AG04450 (cell line): ENCODE results near the gene LSP1. TPM values are rescaled to one million over a fixed set of nuclear protein-coding genes. Genes with fewer than 3 reads are reported as not detected.

ENCODE experiments used
- CTCF ChIA-PET: fragments of 300-600, 350-600 bp; formaldehyde crosslinking; extraction: SDS; loops from one replicate; lab custom pipeline; 2022; ENCODE audit warnings: antibody characterized with exemption, inconsistent platforms; lab: Charles Lee
- POLR2A ChIA-PET: fragments of 350-600 bp; formaldehyde crosslinking; extraction: SDS; loops from one replicate; lab custom pipeline; 2021; ENCODE audit warnings: antibody characterized with exemption, inconsistent platforms; lab: Yijun Ruan, JAX
- DNase-seq: peaks from one replicate; pipeline ENCODE4 v3.0.0-alpha.2; 2011; ENCODE audit warnings: low read depth, low spot score
- H3K27ac ChIP-seq: one replicate; pipeline ENCODE4 v1.5.1; 2012; ENCODE audit warnings: low read depth, low read length, control low read depth
- H3K27me3 ChIP-seq: one replicate; pipeline ENCODE4 v1.6.0; 2012; ENCODE audit warnings: low read length; ENCODE audit not compliant: control insufficient read depth, insufficient read depth
- H3K4me3 ChIP-seq: 2 replicates; pipeline ENCODE4 v1.5.1; 2011; ENCODE audit warnings: mild to moderate bottlenecking, low read depth, low read length, control low read depth
- H3K9me3 ChIP-seq: 2 replicates; pipeline ENCODE4 v1.5.1; 2012; ENCODE audit warnings: low read length; ENCODE audit not compliant: control insufficient read depth, insufficient read depth
- CTCF ChIP-seq: IDR thresholded peaks from 2 replicates; pipeline ENCODE4 v1.5.1; 2011; ENCODE audit warnings: low read depth, low read length, control low read depth, inconsistent platforms
- polyA plus RNA-seq: library from polyadenylated mRNA; depleted of rRNA; stranded (reverse); fragments of >200 nt; gene quantifications from 2 replicates; pipeline ENCODE4 v1.2.3, GENCODE V29; 2011

Gene LSP1
- polyA plus RNA-seq, 1 experiment: not detected

DNA sequence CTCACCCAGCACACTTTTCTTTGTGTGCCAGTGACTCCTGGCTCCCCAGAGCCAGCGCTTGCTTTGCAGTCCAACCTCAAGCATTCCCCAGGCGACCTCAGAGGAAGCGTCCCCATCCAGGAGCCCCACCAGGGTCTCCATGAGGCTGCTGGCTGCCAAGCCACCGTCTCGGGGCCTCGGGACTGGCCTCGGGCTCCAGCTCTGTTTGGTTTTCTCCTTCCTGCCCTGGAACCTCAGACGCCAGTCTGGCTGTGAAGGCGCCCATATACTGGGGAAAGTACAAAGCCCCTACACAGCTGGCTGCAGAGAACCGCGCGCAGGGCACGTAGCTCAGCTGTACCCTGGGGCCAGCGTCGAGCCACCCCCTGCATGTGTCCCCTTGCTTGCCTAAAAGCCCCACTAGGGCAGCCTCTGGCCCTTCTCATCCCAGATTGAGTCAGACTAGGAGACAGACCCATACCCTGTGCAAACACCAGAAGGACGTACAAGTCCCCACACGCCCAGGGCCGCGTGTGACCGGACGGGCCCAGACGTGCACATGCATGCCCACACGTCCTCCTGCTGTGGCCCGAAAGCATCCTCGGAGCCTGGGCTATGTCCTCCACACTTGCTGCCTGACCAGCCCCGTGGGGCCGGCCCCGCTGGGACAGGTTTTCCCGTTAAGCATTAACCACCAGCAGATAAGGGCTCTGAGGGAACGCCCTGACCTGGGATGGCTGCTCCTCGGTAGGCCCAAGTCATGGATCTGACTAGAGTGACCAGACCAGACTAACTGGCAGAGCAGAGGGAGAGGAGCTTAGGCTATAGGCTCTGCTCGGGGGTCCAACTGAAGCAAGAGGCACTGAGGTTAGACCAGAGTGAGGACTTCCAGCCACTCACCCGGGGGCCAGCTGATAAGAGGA is 22.3 kb upstream of the LSP1 start:
- H3K27me3 ChIP-seq: peaks cover 11% of the 10 kb centered on the region
- CTCF ChIA-PET: interaction anchor here (1.1 to 6.1 kb wide), 5 partner anchors 138 to 322 kb away, joined by 4 to 300 read pairs (median 41); no protein-coding TSS in a partner anchor
- POLR2A ChIA-PET: interaction anchor here (1.0 kb wide), 1 partner anchor 137 kb away, joined by 4 read pairs; no protein-coding TSS in a partner anchor
- H3K27ac ChIP-seq: no peak overlapping the region
- no peak for TF ChIP-seq CTCF
- DNase-seq: no peak
- H3K4me3 ChIP-seq: no peak overlapping the region
- H3K9me3 ChIP-seq: no peaks in the 10 kb centered on the region

DNA sequence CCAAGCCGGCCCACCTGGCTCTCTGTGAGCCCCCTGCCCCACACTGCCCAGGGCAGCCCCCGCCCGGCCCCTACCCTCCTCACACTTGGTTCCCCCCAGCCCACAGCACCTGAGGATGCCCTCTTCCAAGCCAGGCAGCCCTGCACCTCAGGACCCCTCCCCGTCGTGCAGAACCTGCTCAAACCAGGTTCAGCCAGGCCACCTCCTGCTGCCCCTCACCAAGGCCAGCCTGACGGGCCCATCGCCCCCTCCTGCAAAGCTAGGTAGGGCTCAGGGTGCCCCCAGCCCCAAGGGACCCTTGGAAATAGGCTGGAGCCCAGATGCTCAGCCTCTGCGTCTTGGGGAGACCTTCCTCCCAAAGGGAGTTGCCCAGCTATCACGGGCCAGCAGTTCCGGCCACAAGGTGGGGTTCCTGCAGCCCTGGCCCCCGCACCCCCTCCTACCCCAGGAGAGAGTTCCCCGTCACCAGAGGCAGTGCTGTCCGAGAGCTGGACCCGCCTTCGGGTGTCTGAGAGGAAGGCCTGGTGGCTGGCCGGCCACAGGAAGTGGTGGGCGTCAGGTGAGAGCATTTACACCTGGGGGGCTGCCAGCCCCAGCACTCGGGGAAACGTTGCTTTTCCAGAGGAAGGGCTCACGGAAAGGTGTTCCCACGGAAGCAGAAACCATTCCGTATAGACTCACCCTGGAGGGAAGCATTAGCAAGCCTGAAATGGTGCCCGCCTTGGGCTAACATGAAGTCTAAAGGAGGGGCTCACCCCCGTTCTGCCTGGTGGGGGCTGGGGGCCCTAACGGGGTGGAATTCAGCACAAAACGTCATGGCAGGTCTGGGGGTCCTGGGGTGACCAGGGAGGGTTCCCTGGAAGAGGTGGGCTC is 21.3 kb upstream of the LSP1 start:
- ChIA-PET CTCF (interaction anchor here (0.6 to 6.1 kb wide), 19 partner anchors 9 to 321 kb away, joined by 3 to 300 read pairs (median 4); no protein-coding TSS in a partner anchor), POLR2A (no interaction called here)
- Histone ChIP-seq H3K27me3 (peaks cover 11% of the 10 kb centered on the region), H3K9me3 (no peaks in the 10 kb centered on the region), H3K27ac (no peak overlapping the region), H3K4me3 (no peak overlapping the region)
- DNase-seq: no peak
- TF ChIP-seq CTCF: no peak

DNA sequence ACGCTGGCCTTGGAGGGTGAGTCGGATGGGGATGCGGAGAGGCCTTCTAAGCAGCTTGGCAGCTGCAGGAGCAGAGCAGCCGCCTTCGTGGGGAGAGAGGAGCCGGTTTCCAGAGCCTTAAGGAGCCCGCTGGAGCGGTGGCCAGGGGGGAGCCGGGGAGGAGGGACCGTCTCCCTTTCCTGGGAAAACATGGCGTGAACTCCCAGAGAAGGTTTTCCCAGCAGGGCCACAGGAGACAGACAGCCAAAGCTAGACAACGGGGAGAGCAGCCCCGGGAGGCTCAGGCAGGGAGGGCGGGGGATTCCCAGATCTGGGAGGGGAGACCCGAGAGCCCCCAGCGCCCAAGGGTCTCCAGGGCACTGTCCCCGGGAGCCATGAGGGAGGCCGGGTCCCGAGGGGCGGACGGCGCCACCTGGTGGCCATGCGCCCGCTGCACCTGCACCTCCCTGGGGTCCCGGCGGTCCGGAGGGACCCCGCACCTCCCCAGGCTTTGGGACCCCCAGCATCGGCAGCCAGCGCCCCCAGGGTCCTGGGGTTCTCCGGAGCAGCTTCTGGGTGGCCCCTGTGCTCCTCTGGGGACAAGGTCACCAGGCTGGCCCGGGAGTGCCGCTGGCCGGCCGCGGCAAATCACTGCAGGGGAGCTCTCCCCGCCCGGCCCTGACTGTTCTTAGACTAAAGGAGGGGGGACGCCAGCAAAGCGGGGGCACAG is 20.5 kb upstream of the LSP1 start:
- ChIA-PET POLR2A (interaction anchor here (0.7 to 1.6 kb wide), 2 partner anchors 24 to 138 kb away, joined by 4 to 8 read pairs; no protein-coding TSS in a partner anchor), CTCF (interaction anchor here (0.6 to 6.1 kb wide), 39 partner anchors 10 to 320 kb away, joined by 3 to 300 read pairs (median 4); partner anchors contain the start of genes KRTAP5-6 and MRPL23)
- Histone ChIP-seq H3K4me3 (no peak overlapping the region), H3K27me3 (peaks cover 11% of the 10 kb centered on the region), H3K27ac (no peak overlapping the region), H3K9me3 (no peaks in the 10 kb centered on the region)
- no peak for DNase-seq
- TF ChIP-seq CTCF: peak; percentile 96

DNA sequence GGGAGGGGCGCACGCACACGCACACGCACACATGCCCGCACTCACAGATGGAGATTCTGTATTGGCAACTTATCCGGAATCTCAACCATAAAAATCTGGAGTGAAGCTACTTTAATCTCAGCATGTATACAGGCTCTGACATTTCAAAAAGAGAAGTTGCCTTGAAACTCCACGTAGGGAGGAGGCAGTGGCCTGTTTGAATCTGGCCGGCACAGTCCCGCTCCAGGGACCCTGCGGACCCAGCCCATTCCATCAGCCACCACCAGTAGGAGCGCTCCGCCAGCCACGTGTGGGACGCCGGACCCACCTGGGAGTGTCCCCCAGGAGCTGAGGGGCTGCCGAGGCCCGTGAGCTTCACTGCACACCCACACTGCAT is 20.0 kb upstream of the LSP1 start:
- ChIA-PET CTCF (interaction anchor here (0.6 to 6.1 kb wide), 32 partner anchors 10 to 323 kb away, joined by 3 to 300 read pairs (median 4); partner anchors contain the start of genes KRTAP5-6 and MRPL23), POLR2A (interaction anchor here (0.7 to 1.6 kb wide), 3 partner anchors 24 to 139 kb away, joined by 3 to 8 read pairs (median 4); no protein-coding TSS in a partner anchor)
- Histone ChIP-seq H3K27me3 (peaks cover 11% of the 10 kb centered on the region), H3K9me3 (no peaks in the 10 kb centered on the region), H3K4me3 (no peak overlapping the region), H3K27ac (no peak overlapping the region)
- no peak for TF ChIP-seq CTCF
- no peak for DNase-seq
